Upper lobe of right lung (tissue), 1 donor: Measurements from ENCODE around the gene GINS1. TPM values are rescaled to one million over a fixed set of nuclear protein-coding genes. Genes with fewer than 3 reads are reported as not detected.

Experiments used
- ATAC-seq: fragments of 200-7000 bp; cut with Tn5 transposase; one replicate; pipeline ENCODE4 v1.9.1; 2020; ENCODE audit warnings: mild to moderate bottlenecking, moderate library complexity
- DNase-seq: peaks from one replicate; pipeline ENCODE4 v3.0.0-alpha.2; 2020
- H3K27ac ChIP-seq: fragments of 200-600 bp; one replicate; pipeline ENCODE4 v1.8.0; 2022
- H3K27me3 ChIP-seq: fragments of 200-600 bp; one replicate; pipeline ENCODE4 v1.8.0; 2022; ENCODE audit warnings: mild to moderate bottlenecking
- H3K36me3 ChIP-seq: fragments of 200-600 bp; one replicate; pipeline ENCODE4 v1.8.0; 2022
- H3K4me1 ChIP-seq: fragments of 200-600 bp; one replicate; pipeline ENCODE4 v1.8.0; 2022
- H3K4me3 ChIP-seq: fragments of 200-600 bp; one replicate; pipeline ENCODE4 v1.8.0; 2022; ENCODE audit warnings: mild to moderate bottlenecking
- H3K9me3 ChIP-seq: fragments of 200-600 bp; one replicate; pipeline ENCODE4 v1.8.0; 2022
- CTCF ChIP-seq: fragments of 200-600 bp; IDR thresholded peaks from one replicate; pipeline ENCODE4 v1.8.0; 2022; ENCODE audit warnings: antibody characterized with exemption
- intact Hi-C: fragments of 100-400 bp; cut with DNase I; formaldehyde crosslinking; loops from one replicate; pipeline ENCODE4 v1.11.0; 2022
- total RNA-seq: library from RNA; stranded (reverse); fragmentation: NEBNext Ultra II Directional; extraction: Animal tissue kit (Norgen Biotek cat#: 25700); gene quantifications from one replicate; pipeline ENCODE4 v1.2.1, GENCODE V29; 2021
- donor health status: DM: no; HTN: yes; CAD: no; lungs with severe emphysema.

GINS1 gene
- total RNA-seq, 1 donor from 2014 or later: 0.55 TPM

- ATAC-seq (no peak), DNase-seq (no peak)
- TF ChIP-seq CTCF: no peak
- Histone ChIP-seq H3K4me3 (no peak overlapping the region), H3K9me3 (no peaks in the 10 kb centered on the region), H3K4me1 (no peaks in the 10 kb centered on the region), H3K27me3 (no peaks in the 10 kb centered on the region), H3K27ac (no peak overlapping the region), H3K36me3 (no peaks in the 10 kb centered on the region)
- intact Hi-C loops: no loop called here
These were observed 71.6 kb downstream of the GINS1 start for GRCh38 chr20:25478889-25479568.

GRCh38 chr20:25479638-25480037 is 72.2 kb downstream of the GINS1 start:
- no peak for ATAC-seq
- intact Hi-C loops: no loop called here
- no peak overlapping the region for H3K27ac ChIP-seq
- no peak for TF ChIP-seq CTCF
- no peaks in the 10 kb centered on the region for H3K36me3 ChIP-seq
- H3K4me3 ChIP-seq: no peak overlapping the region
- H3K27me3 ChIP-seq: no peaks in the 10 kb centered on the region
- no peaks in the 10 kb centered on the region for H3K9me3 ChIP-seq
- no peak for DNase-seq
- no peaks in the 10 kb centered on the region for H3K4me1 ChIP-seq

GRCh38 chr20:25480156-25480555 is 72.7 kb downstream of the GINS1 start:
- Histone ChIP-seq H3K27ac (no peak overlapping the region), H3K9me3 (no peaks in the 10 kb centered on the region), H3K4me1 (no peaks in the 10 kb centered on the region), H3K36me3 (no peaks in the 10 kb centered on the region), H3K4me3 (no peak overlapping the region), H3K27me3 (no peaks in the 10 kb centered on the region)
- intact Hi-C loops: no loop called here
- TF ChIP-seq CTCF: no peak
- ATAC-seq: no peak
- no peak for DNase-seq

- ATAC-seq (no peak), DNase-seq (no peak)
- Histone ChIP-seq H3K27me3 (no peaks in the 10 kb centered on the region), H3K9me3 (no peaks in the 10 kb centered on the region), H3K4me1 (no peaks in the 10 kb centered on the region), H3K27ac (no peak overlapping the region), H3K36me3 (no peaks in the 10 kb centered on the region), H3K4me3 (no peak overlapping the region)
- no peak for TF ChIP-seq CTCF
- intact Hi-C loops: no loop called here
These were observed 73.3 kb downstream of the GINS1 start for GRCh38 chr20:25480797-25481196.

- intact Hi-C loops: no loop called here
These were observed 73.9 kb downstream of the GINS1 start for GRCh38 chr20:25481235-25481917.

More at GRCh38 chr20:25481235-25481917, 73.9 kb downstream of the GINS1 start:
- no peaks in the 10 kb centered on the region for H3K27me3 ChIP-seq
- H3K27ac ChIP-seq: no peak overlapping the region
- DNase-seq (no peak), ATAC-seq (no peak)
- no peaks in the 10 kb centered on the region for H3K36me3 ChIP-seq
- no peaks in the 10 kb centered on the region for H3K9me3 ChIP-seq
- no peaks in the 10 kb centered on the region for H3K4me1 ChIP-seq
- TF ChIP-seq CTCF: no peak
- no peak overlapping the region for H3K4me3 ChIP-seq
